Astrocyte (in vitro differentiated cells and primary cell): Measurements from ENCODE around the gene GCNT2. TPM values are rescaled to one million over a fixed set of nuclear protein-coding genes. Genes with fewer than 3 reads are reported as not detected.

Experiments used
- DNase-seq: peaks from one replicate; pipeline ENCODE4 v3.0.0-alpha.2; 2010; ENCODE audit warnings: low read depth
- FAIRE-seq: peaks from 2 replicates; lab custom pipeline; 2011; peaks lifted over from hg19 to GRCh38; lab: Jason Lieb, UNC
- H2AFZ ChIP-seq: 2 replicates; pipeline ENCODE4 v1.6.0; 2012; ENCODE audit warnings: low read depth, low read length, inconsistent platforms
- H3K27ac ChIP-seq: 2 replicates; pipeline ENCODE4 v1.5.1; 2011; ENCODE audit warnings: low read depth, low read length, inconsistent platforms
- H3K27me3 ChIP-seq: 2 replicates; pipeline ENCODE4 v1.6.0; 2011; ENCODE audit warnings: low read length, inconsistent platforms; ENCODE audit not compliant: insufficient read depth
- H3K36me3 ChIP-seq: 2 replicates; pipeline ENCODE4 v1.5.1; 2011; ENCODE audit warnings: low read length, inconsistent platforms; ENCODE audit not compliant: insufficient read depth
- H3K4me1 ChIP-seq: 2 replicates; pipeline ENCODE4 v1.5.1; 2011; ENCODE audit warnings: low read length, inconsistent platforms; ENCODE audit not compliant: insufficient read depth
- H3K4me2 ChIP-seq: 2 replicates; pipeline ENCODE4 v1.6.0; 2012; ENCODE audit warnings: low read length, inconsistent platforms
- H3K4me3 ChIP-seq: 2 replicates; pipeline ENCODE4 v1.5.1; 2011; ENCODE audit warnings: low read depth, mild to moderate bottlenecking, low read length, inconsistent platforms; ENCODE audit not compliant: insufficient read depth
- H3K79me2 ChIP-seq: 2 replicates; pipeline ENCODE4 v1.6.0; 2012; ENCODE audit warnings: mild to moderate bottlenecking, low read length, inconsistent platforms; ENCODE audit not compliant: insufficient read depth
- H3K9ac ChIP-seq: 2 replicates; pipeline ENCODE4 v1.6.0; 2012; ENCODE audit warnings: mild to moderate bottlenecking, low read length, inconsistent platforms
- H3K9me3 ChIP-seq: 2 replicates; pipeline ENCODE4 v1.5.1; 2012; ENCODE audit warnings: low read depth, mild to moderate bottlenecking, low read length, inconsistent platforms; ENCODE audit not compliant: insufficient read depth
- H4K20me1 ChIP-seq: 2 replicates; pipeline ENCODE4 v1.6.0; 2012; ENCODE audit warnings: low read length, inconsistent platforms; ENCODE audit not compliant: insufficient read depth
- H3K27ac Mint-ChIP-seq: one replicate; pipeline ENCODE4 v1.8.0; 2021; ENCODE audit warnings: mild to moderate bottlenecking, mixed read lengths; ENCODE audit not compliant: unreplicated experiment
- H3K27me3 Mint-ChIP-seq: one replicate; pipeline ENCODE4 v1.8.0; 2021; ENCODE audit warnings: low read depth, mixed read lengths; ENCODE audit not compliant: unreplicated experiment
- H3K36me3 Mint-ChIP-seq: one replicate; pipeline ENCODE4 v1.8.0; 2021; ENCODE audit warnings: low read depth, mixed read lengths; ENCODE audit not compliant: unreplicated experiment
- H3K4me1 Mint-ChIP-seq: one replicate; pipeline ENCODE4 v1.8.0; 2021; ENCODE audit warnings: low read depth, mixed read lengths; ENCODE audit not compliant: unreplicated experiment
- H3K4me3 Mint-ChIP-seq: one replicate; pipeline ENCODE4 v1.8.0; 2021; ENCODE audit warnings: mild to moderate bottlenecking, moderate library complexity, mixed read lengths; ENCODE audit not compliant: unreplicated experiment
- H3K9me3 Mint-ChIP-seq: one replicate; pipeline ENCODE4 v1.8.0; 2021; ENCODE audit warnings: mild to moderate bottlenecking, mixed read lengths; ENCODE audit not compliant: unreplicated experiment
- CTCF ChIP-seq: IDR thresholded peaks from 2 replicates; pipeline ENCODE4 v1.5.1; 2011; ENCODE audit warnings: low read depth, mild to moderate bottlenecking, inconsistent platforms, low read length, moderate library complexity; ENCODE audit not compliant: insufficient read depth
- EZH2 ChIP-seq: IDR thresholded peaks from 2 replicates; pipeline ENCODE4 v1.6.1; 2012; ENCODE audit warnings: mild to moderate bottlenecking, low read length, inconsistent platforms; ENCODE audit not compliant: insufficient read depth
- total RNA-seq: library from RNA; stranded (reverse); gene quantifications from 2 replicates; pipeline ENCODE4 v1.2.1, GENCODE V29; 2021

Gene GCNT2
- total RNA-seq, 1 donor from 2014 or later: 14.8 TPM

GRCh38 chr6:10624836-10625235 lies 103.7 kb downstream of the GCNT2 start:
- H3K36me3 Mint-ChIP-seq: peaks cover 16% of the 10 kb centered on the region
- peaks cover 8% of the 10 kb centered on the region for H3K9me3 Mint-ChIP-seq
- no peaks in the 10 kb centered on the region for H3K9me3 ChIP-seq
- FAIRE-seq: no peak
- no peaks in the 10 kb centered on the region for H3K79me2 ChIP-seq
- no peak overlapping the region for H3K9ac ChIP-seq
- H3K27ac ChIP-seq: no peak overlapping the region
- no peak overlapping the region for H3K4me3 ChIP-seq
- H3K4me1 ChIP-seq: no peaks in the 10 kb centered on the region
- H3K27me3 Mint-ChIP-seq: no peaks in the 10 kb centered on the region
- H3K4me2 ChIP-seq: no peak overlapping the region
- H3K36me3 ChIP-seq: no peaks in the 10 kb centered on the region
- DNase-seq: no peak
- H3K27me3 ChIP-seq: no peaks in the 10 kb centered on the region
- TF ChIP-seq CTCF: no peak
- TF ChIP-seq EZH2: no peak
- no peak overlapping the region for H3K4me3 Mint-ChIP-seq
- no peaks in the 10 kb centered on the region for H4K20me1 ChIP-seq
- H3K4me1 Mint-ChIP-seq: peaks cover 10% of the 10 kb centered on the region
- H3K27ac Mint-ChIP-seq: no peak overlapping the region
- no peak overlapping the region for H2AFZ ChIP-seq

GRCh38 chr6:10626154-10626741 lies 105.1 kb downstream of the GCNT2 start:
- no peaks in the 10 kb centered on the region for H3K36me3 ChIP-seq
- DNase-seq (no peak), FAIRE-seq (no peak)
- H3K27me3 Mint-ChIP-seq: no peaks in the 10 kb centered on the region
- H3K79me2 ChIP-seq: no peaks in the 10 kb centered on the region
- peaks cover 8% of the 10 kb centered on the region for H3K9me3 Mint-ChIP-seq
- peaks cover 7% of the 10 kb centered on the region for H3K4me1 Mint-ChIP-seq
- H2AFZ ChIP-seq: no peak overlapping the region
- no peaks in the 10 kb centered on the region for H3K4me1 ChIP-seq
- no peak overlapping the region for H3K27ac Mint-ChIP-seq
- H3K27me3 ChIP-seq: no peaks in the 10 kb centered on the region
- no peaks in the 10 kb centered on the region for H4K20me1 ChIP-seq
- peaks cover 16% of the 10 kb centered on the region for H3K36me3 Mint-ChIP-seq
- no peaks in the 10 kb centered on the region for H3K9me3 ChIP-seq
- no peak overlapping the region for H3K9ac ChIP-seq
- H3K27ac ChIP-seq: no peak overlapping the region
- H3K4me2 ChIP-seq: no peak overlapping the region
- H3K4me3 ChIP-seq: no peak overlapping the region
- no peak overlapping the region for H3K4me3 Mint-ChIP-seq
- no peak for TF ChIP-seq EZH2
- TF ChIP-seq CTCF: no peak

GRCh38 chr6:10627800-10628199 lies 106.6 kb downstream of the GCNT2 start:
- Mint-ChIP-seq H3K27me3 (no peaks in the 10 kb centered on the region), H3K4me3 (no peak overlapping the region), H3K27ac (no peak overlapping the region), H3K9me3 (peaks cover 5% of the 10 kb centered on the region), H3K36me3 (peaks cover 15% of the 10 kb centered on the region), H3K4me1 (peaks cover 7% of the 10 kb centered on the region)
- Histone ChIP-seq H4K20me1 (no peaks in the 10 kb centered on the region), H3K79me2 (no peaks in the 10 kb centered on the region), H3K9ac (no peak overlapping the region), H3K4me3 (no peak overlapping the region), H3K4me2 (no peak overlapping the region), H3K27ac (no peak overlapping the region), H3K36me3 (no peaks in the 10 kb centered on the region), H3K4me1 (peaks cover under 1% of the 10 kb centered on the region), H3K9me3 (no peaks in the 10 kb centered on the region), H2AFZ (no peak overlapping the region), H3K27me3 (no peaks in the 10 kb centered on the region)
- FAIRE-seq (no peak), DNase-seq (no peak)
- TF ChIP-seq CTCF (no peak), EZH2 (no peak)
